NT2/D1 (cell line): ENCODE measurements around the gene SGCD.

ENCODE experiments used
- YY1 ChIP-seq: IDR thresholded peaks from 2 replicates; pipeline ENCODE4 v1.6.1; 2011; ENCODE audit not compliant: insufficient read length, insufficient read depth
- ZNF274 ChIP-seq: IDR thresholded peaks from 2 replicates; pipeline ENCODE4 v1.6.1; 2011; ENCODE audit warnings: mild to moderate bottlenecking, low read depth, low read length

GRCh38 chr5:156411957-156412356 lies 85.0 kb downstream of the SGCD start:
- TF ChIP-seq ZNF274 (no peak), YY1 (no peak)
